Right atrium auricular region (tissue), 2 donors: ENCODE data around the gene ATXN1. TPM values are rescaled to one million over a fixed set of nuclear protein-coding genes. Genes with fewer than 3 reads are reported as not detected.

Source experiments
- DNase-seq: peaks from one replicate; pipeline ENCODE4 v3.0.0-alpha.2; 2019; ENCODE audit warnings: low spot score
- H3K27ac ChIP-seq, 2 donors: fragments of 200-600 bp; sonication (generic); 1 replicate in 1 of 2; 2 replicates in 1 of 2; pipeline ENCODE4 v1.5.1; 2016 to 2019
- H3K27me3 ChIP-seq, 2 donors: fragments of 200-600 bp; sonication (generic); one replicate each; pipeline versions ENCODE4 v1.5.1 to v1.6.0; 2017 to 2019
- H3K36me3 ChIP-seq: fragments of 200-600 bp; sonication (generic); one replicate; pipeline ENCODE4 v1.5.1; 2016
- H3K4me1 ChIP-seq, 2 donors: fragments of 200-600 bp; sonication (generic); one replicate each; pipeline versions ENCODE4 v1.5.1 to v1.6.0; 2017 to 2019
- H3K4me3 ChIP-seq, 2 donors: fragments of 200-600 bp; sonication (generic); 1 replicate in 1 of 2; 2 replicates in 1 of 2; pipeline ENCODE4 v1.5.1; 2017 to 2019; ENCODE audit warnings: mild to moderate bottlenecking in 1 of 2, moderate library complexity in 1 of 2
- H3K9me3 ChIP-seq, 2 donors: fragments of 200-600 bp; sonication (generic); one replicate each; pipeline ENCODE4 v1.5.1; 2019
- total RNA-seq, 2 donors: library from RNA; depleted of rRNA; stranded (reverse); fragments of >200 nt; gene quantifications; one replicate each; pipeline ENCODE4 v1.1.0, GENCODE V29; 2016
- TF ChIP-seq, protein P1 (sequence below), 2 donors: fragments of 200-600 bp; sonication (generic); IDR thresholded peaks; one replicate each; pipeline ENCODE4 v1.5.1; 2019; ENCODE audit warnings: antibody characterized with exemption in 2 of 2

ATXN1 gene
- total RNA-seq, 2 donors from 2014 or later, result 41.8 to 62.0 TPM

DNA sequence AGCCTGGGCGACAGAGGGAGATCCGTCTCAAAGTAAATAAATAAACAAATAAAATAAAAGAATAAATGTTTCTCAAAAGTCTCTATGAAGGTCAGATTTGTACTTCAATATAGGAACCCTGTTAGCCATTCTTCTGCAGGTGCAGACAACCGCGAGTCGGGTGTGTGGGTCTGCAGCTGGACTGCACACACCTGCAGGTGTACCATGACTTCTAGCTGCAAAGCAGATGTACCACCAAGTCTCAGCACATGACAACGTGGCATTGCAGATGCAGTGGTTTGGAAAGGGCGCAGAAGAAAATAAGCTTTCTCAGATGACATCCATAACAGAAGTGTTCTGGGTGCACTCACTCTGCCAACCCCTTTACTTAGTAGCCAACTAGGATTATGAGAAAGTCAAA, 239.7 kb downstream of the ATXN1 start:
- no peak for DNase-seq
- Histone ChIP-seq H3K4me1 (peaks cover 0 to 20% of the 10 kb centered on the region in 2 donors), H3K9me3 (no peaks in the 10 kb centered on the region), H3K27me3 (no peaks in the 10 kb centered on the region), H3K4me3 (no peak overlapping the region), H3K27ac (no peak overlapping the region), H3K36me3 (peaks cover 18% of the 10 kb centered on the region)
- TF ChIP-seq, protein P1, sequence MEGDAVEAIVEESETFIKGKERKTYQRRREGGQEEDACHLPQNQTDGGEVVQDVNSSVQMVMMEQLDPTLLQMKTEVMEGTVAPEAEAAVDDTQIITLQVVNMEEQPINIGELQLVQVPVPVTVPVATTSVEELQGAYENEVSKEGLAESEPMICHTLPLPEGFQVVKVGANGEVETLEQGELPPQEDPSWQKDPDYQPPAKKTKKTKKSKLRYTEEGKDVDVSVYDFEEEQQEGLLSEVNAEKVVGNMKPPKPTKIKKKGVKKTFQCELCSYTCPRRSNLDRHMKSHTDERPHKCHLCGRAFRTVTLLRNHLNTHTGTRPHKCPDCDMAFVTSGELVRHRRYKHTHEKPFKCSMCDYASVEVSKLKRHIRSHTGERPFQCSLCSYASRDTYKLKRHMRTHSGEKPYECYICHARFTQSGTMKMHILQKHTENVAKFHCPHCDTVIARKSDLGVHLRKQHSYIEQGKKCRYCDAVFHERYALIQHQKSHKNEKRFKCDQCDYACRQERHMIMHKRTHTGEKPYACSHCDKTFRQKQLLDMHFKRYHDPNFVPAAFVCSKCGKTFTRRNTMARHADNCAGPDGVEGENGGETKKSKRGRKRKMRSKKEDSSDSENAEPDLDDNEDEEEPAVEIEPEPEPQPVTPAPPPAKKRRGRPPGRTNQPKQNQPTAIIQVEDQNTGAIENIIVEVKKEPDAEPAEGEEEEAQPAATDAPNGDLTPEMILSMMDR (IDR thresholded peaks at IDR 0.05), result no peak

DNA sequence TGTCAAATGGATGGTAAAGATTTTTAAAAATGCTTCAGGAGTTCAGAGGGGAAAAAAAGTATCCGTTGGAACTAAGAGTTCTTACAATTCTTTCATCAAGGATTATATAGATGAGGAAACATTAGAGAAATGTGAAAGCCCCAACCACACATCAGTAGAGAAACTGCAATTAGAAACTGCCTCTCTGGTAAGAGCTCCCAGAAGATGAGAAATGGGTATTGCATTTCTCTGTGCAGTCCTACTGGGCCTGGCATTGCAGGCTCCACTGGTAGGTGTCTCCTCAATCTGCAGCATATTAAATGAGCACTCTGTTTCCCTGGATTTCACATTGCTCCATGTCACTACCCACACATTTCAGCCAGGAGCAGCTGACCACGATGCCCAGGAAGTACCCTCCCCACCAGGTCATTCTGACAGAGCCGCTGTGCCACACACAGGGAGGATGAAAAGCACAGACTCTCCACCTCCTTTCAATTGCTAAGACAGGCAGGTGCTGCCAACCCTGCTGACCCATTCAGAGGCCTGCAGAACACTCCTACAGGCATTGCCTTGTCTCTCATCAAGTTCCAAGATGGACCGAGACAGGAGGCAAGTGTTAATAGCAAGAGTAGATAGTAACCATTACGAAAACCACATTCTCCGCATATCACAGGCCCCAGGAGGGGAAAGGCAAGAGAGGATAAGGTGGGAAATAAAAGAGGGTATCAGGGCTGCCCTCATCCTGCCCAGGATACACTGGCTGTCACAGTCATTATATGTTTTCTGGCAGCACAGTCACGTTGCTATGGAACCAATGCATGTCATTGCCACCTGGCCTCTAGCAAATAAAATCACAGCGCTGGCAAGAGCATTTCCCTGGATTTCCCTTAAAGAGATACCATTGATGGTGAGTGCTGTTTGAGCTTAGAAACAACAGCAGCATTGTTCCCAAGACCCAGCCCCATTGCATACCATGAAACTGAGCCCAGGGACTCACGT, 241.7 kb downstream of the ATXN1 start:
- no peak overlapping the region for H3K4me3 ChIP-seq
- no peaks in the 10 kb centered on the region for H3K27me3 ChIP-seq
- H3K36me3 ChIP-seq, result peaks cover 18% of the 10 kb centered on the region
- H3K4me1 ChIP-seq, result peaks cover 0 to 25% of the 10 kb centered on the region in 2 donors
- TF ChIP-seq, protein P1 (IDR thresholded peaks at IDR 0.05), result no peak
- H3K9me3 ChIP-seq, result no peaks in the 10 kb centered on the region
- no peak for DNase-seq
- peak overlapping the region in 1 of 2 donors; percentile 23 for H3K27ac ChIP-seq

DNA sequence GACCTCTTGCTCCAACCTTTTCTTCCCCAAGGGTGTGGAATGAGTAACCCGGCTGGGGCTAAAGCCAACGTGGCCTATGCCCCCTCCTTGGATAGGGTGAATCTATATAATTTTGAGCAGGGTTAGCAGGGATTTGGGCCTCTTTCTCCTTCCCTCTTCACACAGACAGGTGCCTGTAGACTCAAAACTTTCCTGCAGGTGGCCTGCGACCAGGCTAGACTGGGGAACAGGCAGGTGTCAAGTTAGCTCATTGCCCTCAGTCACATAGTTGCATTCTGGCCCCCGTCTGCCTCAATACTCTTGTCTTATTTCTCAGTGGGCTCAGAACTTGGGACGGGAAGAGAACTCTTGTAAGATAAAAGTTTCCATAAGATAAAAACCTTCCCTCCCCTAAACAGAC, 243.0 kb downstream of the ATXN1 start:
- Histone ChIP-seq H3K27me3 (no peaks in the 10 kb centered on the region), H3K4me1 (peaks cover 0 to 31% of the 10 kb centered on the region in 2 donors), H3K27ac (no peak overlapping the region), H3K4me3 (no peak overlapping the region), H3K36me3 (peaks cover 18% of the 10 kb centered on the region), H3K9me3 (no peaks in the 10 kb centered on the region)
- TF ChIP-seq, protein P1 (IDR thresholded peaks at IDR 0.05), result no peak
- DNase-seq, result no peak

DNA sequence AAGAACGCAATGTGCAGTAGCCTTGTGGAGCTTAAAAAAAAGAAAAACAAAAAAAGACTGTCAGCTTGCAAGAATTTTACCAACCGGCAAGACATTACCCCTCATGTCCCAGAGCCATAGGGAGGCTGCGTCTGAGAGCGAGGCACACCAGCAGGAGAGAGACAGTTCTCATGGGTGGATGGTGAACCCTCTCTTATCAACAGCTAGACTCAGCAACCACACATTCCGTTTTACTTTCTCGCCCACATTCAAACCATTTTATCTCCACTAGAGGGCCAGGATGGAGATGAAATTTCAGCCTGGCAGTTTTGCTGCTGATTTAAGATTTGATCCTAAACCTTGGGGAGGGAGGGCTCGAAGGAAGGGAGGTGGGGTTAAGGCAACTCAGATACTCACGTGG, 247.0 kb downstream of the ATXN1 start:
- H3K27me3 ChIP-seq, result no peaks in the 10 kb centered on the region
- TF ChIP-seq, protein P1 (IDR thresholded peaks at IDR 0.05), result peak; percentile 33 to 61
- DNase-seq, result no peak
- H3K4me3 ChIP-seq, result no peak overlapping the region
- no peak overlapping the region for H3K27ac ChIP-seq
- H3K36me3 ChIP-seq, result no peaks in the 10 kb centered on the region
- no peaks in the 10 kb centered on the region for H3K9me3 ChIP-seq
- peaks cover 0 to 47% of the 10 kb centered on the region in 2 donors for H3K4me1 ChIP-seq

DNA sequence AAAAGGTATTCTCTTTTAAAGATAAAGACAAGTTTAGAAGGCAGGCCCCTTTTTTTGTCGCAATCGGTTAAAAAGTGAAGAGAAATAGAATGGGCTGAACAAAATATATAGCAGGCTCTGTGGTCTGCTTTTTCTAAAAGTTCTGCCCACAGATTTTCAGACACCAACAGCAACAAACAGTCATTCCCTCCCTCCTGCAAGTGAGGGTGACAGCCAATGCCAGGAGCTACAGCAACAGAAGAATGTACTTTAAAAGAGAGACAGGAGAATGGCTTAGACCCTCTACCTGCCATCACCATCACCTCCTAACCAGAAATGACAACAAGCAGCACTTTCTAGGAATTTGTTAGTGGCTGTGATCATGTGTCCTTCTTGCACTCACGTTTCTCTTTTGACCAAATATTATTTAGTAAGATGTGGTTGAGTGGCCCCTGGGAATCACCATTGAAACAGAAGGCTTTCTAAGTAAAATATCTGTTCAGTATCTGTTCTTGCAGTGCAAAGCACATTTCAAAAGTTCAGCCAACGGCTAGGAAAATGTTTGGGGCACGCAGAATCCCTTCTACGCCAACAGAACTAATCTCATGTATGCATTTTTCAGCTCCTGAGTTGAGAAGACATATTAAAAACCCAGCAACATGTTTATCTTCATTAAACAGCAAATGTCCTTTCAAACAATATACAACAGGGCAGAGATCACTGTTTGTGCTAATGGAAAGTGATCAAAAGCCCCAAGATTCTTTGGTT, 248.5 kb downstream of the ATXN1 start:
- Histone ChIP-seq H3K27ac (no peak overlapping the region), H3K4me3 (no peak overlapping the region), H3K36me3 (no peaks in the 10 kb centered on the region), H3K9me3 (no peaks in the 10 kb centered on the region), H3K4me1 (peaks cover 0 to 43% of the 10 kb centered on the region in 2 donors), H3K27me3 (no peaks in the 10 kb centered on the region)
- DNase-seq, result no peak
- TF ChIP-seq, protein P1 (IDR thresholded peaks at IDR 0.05), result no peak
